HCT116 (cell line): ENCODE data around the gene FTSJ3. TPM values are rescaled to one million over a fixed set of nuclear protein-coding genes. Genes with fewer than 3 reads are reported as not detected.

Source experiments
- ATAC-seq: fragments of 200-7000 bp; cut with Tn5 transposase; 2 replicates; pipeline ENCODE4 v1.9.1; 2020; ENCODE audit warnings: mild to moderate bottlenecking, moderate library complexity
- BruUV-seq: library from RNA; stranded (reverse); fragments of 400-500 nt; replicated peaks from 2 replicates; lab custom pipeline; 2021; lab: Mats Ljungman, UMichigan
- CTCF ChIA-PET: fragments of 300-600 bp; sonication (Branson Sonifier 250); formaldehyde crosslinking; loops from one replicate; lab custom pipeline; 2021; ENCODE audit warnings: antibody characterized with exemption; lab: Charles Lee
- POLR2A ChIA-PET: fragments of 300-600, 350-600 bp; sonication (Branson Sonifier 250); formaldehyde crosslinking; loops from one replicate; lab custom pipeline; 2021; ENCODE audit warnings: antibody characterized with exemption; lab: Charles Lee
- RAD21 ChIA-PET, 2 experiments: fragments of 300-600 bp; sonication (Branson Sonifier 250); formaldehyde crosslinking; loops; one replicate each; lab custom pipeline; 2023; ENCODE audit warnings: low total read pairs in 2 of 2; ENCODE audit not compliant: uncharacterized antibody in 2 of 2, unreplicated experiment in 2 of 2, low non-redundant PET in 1 of 2; lab: Charles Lee
- DNase-seq: peaks from one replicate; pipeline ENCODE4 v3.0.0-alpha.2; 2010; ENCODE audit warnings: low read depth, low spot score
- H2AFZ ChIP-seq: fragments of 200-600 bp; shearing (Covaris generic), sonication (generic); 2 replicates; pipeline ENCODE4 v1.6.1; 2017; ENCODE audit warnings: low read depth, mixed run types, mixed read lengths, antibody characterized with exemption, low read length; ENCODE audit not compliant: poor library complexity, severe bottlenecking
- H3K27ac ChIP-seq: 2 replicates; pipeline ENCODE4 v1.5.1; 2012; ENCODE audit warnings: low read depth, low read length
- H3K27me3 ChIP-seq: fragments of 200-600 bp; sonication (generic); 2 replicates; pipeline ENCODE4 v1.6.1; 2016; ENCODE audit warnings: mixed run types, low read length, mixed read lengths; ENCODE audit not compliant: insufficient read depth
- H3K36me3 ChIP-seq, 2 experiments: fragments of 200-500 bp in 1 of 2; fragments of 200-600 bp in 1 of 2; sonication (Bioruptor generic) in 1 of 2; sonication (generic) in 1 of 2; 2 replicates each; pipeline versions ENCODE4 v1.5.1 to v1.6.1; 2014 to 2016; ENCODE audit warnings: low read length in 2 of 2, inconsistent platforms in 1 of 2, mixed read lengths in 1 of 2, mixed run types in 1 of 2; ENCODE audit not compliant: insufficient read depth in 2 of 2, control insufficient read depth in 1 of 2
- H3K4me1 ChIP-seq, 2 experiments: fragments of 200-600 bp in 1 of 2; sonication (generic) in 1 of 2; 2 replicates each; pipeline versions ENCODE4 v1.5.1 to v1.6.1; 2012 to 2017; ENCODE audit warnings: low read length in 2 of 2, inconsistent platforms in 1 of 2, mild to moderate bottlenecking in 1 of 2, mixed read lengths in 1 of 2, mixed run types in 1 of 2, moderate library complexity in 1 of 2; ENCODE audit not compliant: insufficient read depth in 2 of 2, control insufficient read depth in 1 of 2
- H3K4me2 ChIP-seq: fragments of 200-600 bp; sonication (generic); 2 replicates; pipeline ENCODE4 v1.6.1; 2017; ENCODE audit warnings: mixed run types, low read length, mixed read lengths
- H3K4me3 ChIP-seq, 2 experiments: fragments of 200-600 bp in 1 of 2; sonication (generic) in 1 of 2; replicated peaks in 1 of 2; 2 replicates each; pipeline ENCODE4 v1.5.1; 2011 to 2016; ENCODE audit warnings: low read length in 2 of 2, control low read depth in 1 of 2, low read depth in 1 of 2, mild to moderate bottlenecking in 1 of 2, mixed read lengths in 1 of 2, mixed run types in 1 of 2
- H3K79me2 ChIP-seq: fragments of 200-600 bp; sonication (generic); 2 replicates; pipeline ENCODE4 v1.6.1; 2017; ENCODE audit warnings: mild to moderate bottlenecking, mixed run types, low read length, moderate library complexity, mixed read lengths; ENCODE audit not compliant: insufficient read depth
- H3K9ac ChIP-seq: fragments of 200-600 bp; sonication (generic); 2 replicates; pipeline ENCODE4 v1.6.1; 2016; ENCODE audit warnings: low read length, mixed read lengths
- H3K9me2 ChIP-seq: fragments of 200-600 bp; sonication (generic), shearing (Covaris generic); 2 replicates; pipeline ENCODE4 v1.6.1; 2017; ENCODE audit warnings: mixed run types, mild to moderate bottlenecking, moderate library complexity; ENCODE audit not compliant: insufficient read depth
- H3K9me3 ChIP-seq, 2 experiments: fragments of 200-500 bp in 1 of 2; fragments of 200-600 bp in 1 of 2; sonication (Bioruptor generic) in 1 of 2; sonication (generic) in 1 of 2; 2 replicates each; pipeline ENCODE4 v1.6.1; 2014 to 2017; ENCODE audit warnings: low read length in 2 of 2, mixed read lengths in 2 of 2, inconsistent platforms in 1 of 2, low read depth in 1 of 2, mild to moderate bottlenecking in 1 of 2, mixed run types in 1 of 2, moderate library complexity in 1 of 2; ENCODE audit not compliant: control insufficient read depth in 1 of 2, insufficient read depth in 1 of 2
- H4K20me1 ChIP-seq: fragments of 200-600 bp; sonication (generic), shearing (Covaris generic); 2 replicates; pipeline ENCODE4 v1.6.1; 2017; ENCODE audit warnings: mixed run types, mild to moderate bottlenecking, moderate library complexity; ENCODE audit not compliant: insufficient read depth
- CBX3 ChIP-seq: IDR thresholded peaks from 2 replicates; pipeline ENCODE4 v1.6.1; 2012; ENCODE audit warnings: low read depth
- ELF1 ChIP-seq: IDR thresholded peaks from 2 replicates; pipeline ENCODE4 v1.6.1; 2012; ENCODE audit warnings: low read depth, borderline replicate concordance
- EZH2 ChIP-seq: fragments of 200-600 bp; sonication (generic); IDR thresholded peaks from 2 replicates; pipeline ENCODE4 v1.6.1; 2017; ENCODE audit warnings: antibody characterized with exemption, mixed run types
- EZH2phosphoT487 ChIP-seq: fragments of 200-600 bp; IDR thresholded peaks from 2 replicates; pipeline ENCODE4 v1.6.1; 2018; ENCODE audit warnings: antibody characterized with exemption, borderline replicate concordance
- FOSL1 ChIP-seq: IDR thresholded peaks from 2 replicates; pipeline ENCODE4 v1.6.1; 2012; ENCODE audit warnings: low read depth
- POLR2A ChIP-seq: IDR thresholded peaks from 2 replicates; pipeline ENCODE4 v1.7.0; 2011; ENCODE audit warnings: borderline replicate concordance; ENCODE audit not compliant: insufficient read depth, insufficient read length; ENCODE audit errors: extremely low read depth
- SP1 ChIP-seq: IDR thresholded peaks from 2 replicates; pipeline ENCODE4 v1.6.1; 2012; ENCODE audit warnings: low read depth
- SRF ChIP-seq: IDR thresholded peaks from 2 replicates; pipeline ENCODE4 v1.6.1; 2012; ENCODE audit warnings: low read depth
- YY1 ChIP-seq: IDR thresholded peaks from 2 replicates; pipeline ENCODE4 v1.6.1; 2011; ENCODE audit warnings: low read length, low read depth, moderate library complexity, mild to moderate bottlenecking; ENCODE audit not compliant: insufficient replicate concordance; ENCODE audit errors: extremely low read depth
- ZFX ChIP-seq: fragments of 450-650 bp; IDR thresholded peaks from 2 replicates; pipeline ENCODE4 v1.6.1; 2017
- intact Hi-C: fragments of 100-400 bp; cut with micrococcal nuclease; formaldehyde crosslinking; loops from 2 replicates; pipeline ENCODE4 v1.10.0; 2022
- total RNA-seq: library from RNA; stranded (reverse); gene quantifications from one replicate; pipeline ENCODE4 v1.2.1, GENCODE V29; 2021; ENCODE audit not compliant: unreplicated experiment
- TF ChIP-seq, protein P1 (sequence below), 3 experiments: fragments of 200-600 bp in 1 of 3; sonication (generic) in 1 of 3; IDR thresholded peaks in 2 of 3; conservative IDR thresholded peaks in 1 of 3; 2 replicates each; pipeline ENCODE4 v1.5.1; 2012 to 2017; ENCODE audit warnings: low read depth in 2 of 3, low read length in 2 of 3, antibody characterized with exemption in 1 of 3, borderline replicate concordance in 1 of 3, control low read depth in 1 of 3, mild to moderate bottlenecking in 1 of 3, mixed read lengths in 1 of 3, mixed run types in 1 of 3, moderate library complexity in 1 of 3; ENCODE audit not compliant: insufficient read depth in 1 of 3
- TF ChIP-seq, protein P2 (sequence below): IDR thresholded peaks from 2 replicates; pipeline ENCODE4 v1.6.1; 2012; ENCODE audit warnings: low read depth

Gene FTSJ3
- total RNA-seq, 1 experiment from 2014 or later = 70.9 TPM

DNA sequence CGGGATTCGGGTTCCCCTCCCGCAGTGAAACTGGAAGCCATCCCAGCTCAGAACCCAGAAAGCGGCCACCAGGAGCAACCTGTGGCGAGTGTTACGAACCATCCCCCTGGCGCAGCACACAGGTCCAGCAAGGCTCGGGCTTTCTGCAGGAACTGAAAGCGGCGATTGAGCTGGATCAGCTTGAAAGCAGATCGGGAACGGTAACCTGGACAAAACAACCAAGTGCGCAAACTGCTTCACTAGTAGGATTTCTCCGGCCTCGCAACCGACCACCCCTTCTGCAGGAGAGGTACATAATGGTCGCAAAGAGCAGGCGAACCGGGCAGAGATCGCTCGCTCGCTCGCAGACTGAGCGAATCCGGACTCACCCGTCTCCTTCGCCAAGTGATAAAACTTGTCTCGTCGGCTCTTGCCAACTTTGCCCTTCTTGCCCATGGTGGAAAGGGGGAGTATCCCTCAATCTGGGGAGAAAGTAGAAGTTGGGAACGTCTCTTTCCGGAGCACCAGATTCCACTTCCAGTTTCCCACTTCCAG lies 928 bp downstream of the FTSJ3 start:
- no peaks in the 10 kb centered on the region for H3K9me2 ChIP-seq
- ChIA-PET CTCF (interaction anchor here (1.0 to 1.7 kb wide), 2 partner anchors 8 to 40 kb away, joined by 3 to 6 read pairs; no protein-coding TSS in a partner anchor), POLR2A (interaction anchor here (1.2 to 4.3 kb wide), 2 partner anchors 17 to 53 kb away, joined by 5 to 16 read pairs; partner anchors contain the start of genes CCDC47 and DDX42), RAD21 (no interaction called here)
- H3K4me1 ChIP-seq = peaks cover 8 to 16% of the 10 kb centered on the region in 2 experiments
- TSS peak; percentile 81 for BruUV-seq
- TF ChIP-seq, protein P1, sequence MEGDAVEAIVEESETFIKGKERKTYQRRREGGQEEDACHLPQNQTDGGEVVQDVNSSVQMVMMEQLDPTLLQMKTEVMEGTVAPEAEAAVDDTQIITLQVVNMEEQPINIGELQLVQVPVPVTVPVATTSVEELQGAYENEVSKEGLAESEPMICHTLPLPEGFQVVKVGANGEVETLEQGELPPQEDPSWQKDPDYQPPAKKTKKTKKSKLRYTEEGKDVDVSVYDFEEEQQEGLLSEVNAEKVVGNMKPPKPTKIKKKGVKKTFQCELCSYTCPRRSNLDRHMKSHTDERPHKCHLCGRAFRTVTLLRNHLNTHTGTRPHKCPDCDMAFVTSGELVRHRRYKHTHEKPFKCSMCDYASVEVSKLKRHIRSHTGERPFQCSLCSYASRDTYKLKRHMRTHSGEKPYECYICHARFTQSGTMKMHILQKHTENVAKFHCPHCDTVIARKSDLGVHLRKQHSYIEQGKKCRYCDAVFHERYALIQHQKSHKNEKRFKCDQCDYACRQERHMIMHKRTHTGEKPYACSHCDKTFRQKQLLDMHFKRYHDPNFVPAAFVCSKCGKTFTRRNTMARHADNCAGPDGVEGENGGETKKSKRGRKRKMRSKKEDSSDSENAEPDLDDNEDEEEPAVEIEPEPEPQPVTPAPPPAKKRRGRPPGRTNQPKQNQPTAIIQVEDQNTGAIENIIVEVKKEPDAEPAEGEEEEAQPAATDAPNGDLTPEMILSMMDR (IDR thresholded peaks at IDR 0.05 in 2 of 3, conservative IDR thresholded peaks at IDR 0.05 in 1 of 3; ENCODE audit: borderline replicate concordance in 1 of 3, insufficient read depth in 1 of 3, low read depth in 2 of 3, low read length in 2 of 3) = peak in 1 of 3 experiments; percentile 8; a peak in 2 of 6 replicates
- TF ChIP-seq YY1 = no peak
- peaks cover 4% of the 10 kb centered on the region; the same call in 1 of the 2 replicates for H4K20me1 ChIP-seq
- no peak for DNase-seq
- intact Hi-C loops = loop anchor here (1.0 to 5.0 kb wide), 3 partner anchors 13 to 129 kb away; partner anchors contain the start of gene CCDC47
- H3K79me2 ChIP-seq = peaks cover 93% of the 10 kb centered on the region
- ATAC-seq = peak; percentile 6
- H2AFZ ChIP-seq = no peak overlapping the region
- H3K9me3 ChIP-seq = no peaks in the 10 kb centered on the region
- H3K4me3 ChIP-seq = peak overlapping the region; percentile 81 to 85
- H3K27me3 ChIP-seq = no peaks in the 10 kb centered on the region
- H3K36me3 ChIP-seq = peaks cover 62 to 71% of the 10 kb centered on the region in 2 experiments
- peak overlapping the region; percentile 88 for H3K9ac ChIP-seq
- peak overlapping the region; percentile 81 for H3K27ac ChIP-seq
- peak overlapping the region; percentile 84 for H3K4me2 ChIP-seq

DNA sequence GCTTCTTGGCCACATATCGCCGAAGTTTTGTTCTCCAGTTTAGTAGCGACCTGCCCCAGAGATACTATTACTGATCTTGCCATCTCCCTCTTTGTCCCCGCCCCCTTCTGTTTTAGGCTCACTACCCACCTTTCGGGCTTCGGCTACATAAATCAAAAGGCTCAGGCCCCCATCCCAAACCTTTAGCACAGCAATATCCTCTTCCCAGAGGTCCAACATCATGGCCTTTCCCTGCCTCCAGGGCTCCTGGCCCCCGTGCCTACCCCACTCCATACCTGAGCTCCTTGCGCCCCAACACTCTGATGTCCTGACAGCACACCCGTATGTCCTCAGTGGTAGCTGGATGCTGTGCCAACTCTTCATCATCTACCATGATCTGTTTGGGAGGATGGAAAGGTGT lies 3.1 kb downstream of the FTSJ3 start:
- H3K4me2 ChIP-seq = no peak overlapping the region
- no peaks in the 10 kb centered on the region for H3K27me3 ChIP-seq
- ATAC-seq (no peak), DNase-seq (no peak)
- H3K9me3 ChIP-seq = no peaks in the 10 kb centered on the region
- RAD21 ChIA-PET = no interaction called here
- H3K27ac ChIP-seq = no peak overlapping the region
- H3K79me2 ChIP-seq = peaks cover 88% of the 10 kb centered on the region
- CTCF ChIA-PET = interaction anchor here (1.2 kb wide), 1 partner anchor 10 kb away, joined by 4 read pairs; no protein-coding TSS in a partner anchor
- intact Hi-C loops = no loop called here
- peaks cover 62 to 70% of the 10 kb centered on the region in 2 experiments for H3K36me3 ChIP-seq
- TF ChIP-seq EZH2 = no peak
- no peak for TF ChIP-seq POLR2A
- no peak for TF ChIP-seq ELF1
- no peak for TF ChIP-seq ZFX
- TF ChIP-seq FOSL1 = no peak
- TF ChIP-seq EZH2phosphoT487 = no peak
- TF ChIP-seq CBX3 = no peak
- TF ChIP-seq, protein P2, sequence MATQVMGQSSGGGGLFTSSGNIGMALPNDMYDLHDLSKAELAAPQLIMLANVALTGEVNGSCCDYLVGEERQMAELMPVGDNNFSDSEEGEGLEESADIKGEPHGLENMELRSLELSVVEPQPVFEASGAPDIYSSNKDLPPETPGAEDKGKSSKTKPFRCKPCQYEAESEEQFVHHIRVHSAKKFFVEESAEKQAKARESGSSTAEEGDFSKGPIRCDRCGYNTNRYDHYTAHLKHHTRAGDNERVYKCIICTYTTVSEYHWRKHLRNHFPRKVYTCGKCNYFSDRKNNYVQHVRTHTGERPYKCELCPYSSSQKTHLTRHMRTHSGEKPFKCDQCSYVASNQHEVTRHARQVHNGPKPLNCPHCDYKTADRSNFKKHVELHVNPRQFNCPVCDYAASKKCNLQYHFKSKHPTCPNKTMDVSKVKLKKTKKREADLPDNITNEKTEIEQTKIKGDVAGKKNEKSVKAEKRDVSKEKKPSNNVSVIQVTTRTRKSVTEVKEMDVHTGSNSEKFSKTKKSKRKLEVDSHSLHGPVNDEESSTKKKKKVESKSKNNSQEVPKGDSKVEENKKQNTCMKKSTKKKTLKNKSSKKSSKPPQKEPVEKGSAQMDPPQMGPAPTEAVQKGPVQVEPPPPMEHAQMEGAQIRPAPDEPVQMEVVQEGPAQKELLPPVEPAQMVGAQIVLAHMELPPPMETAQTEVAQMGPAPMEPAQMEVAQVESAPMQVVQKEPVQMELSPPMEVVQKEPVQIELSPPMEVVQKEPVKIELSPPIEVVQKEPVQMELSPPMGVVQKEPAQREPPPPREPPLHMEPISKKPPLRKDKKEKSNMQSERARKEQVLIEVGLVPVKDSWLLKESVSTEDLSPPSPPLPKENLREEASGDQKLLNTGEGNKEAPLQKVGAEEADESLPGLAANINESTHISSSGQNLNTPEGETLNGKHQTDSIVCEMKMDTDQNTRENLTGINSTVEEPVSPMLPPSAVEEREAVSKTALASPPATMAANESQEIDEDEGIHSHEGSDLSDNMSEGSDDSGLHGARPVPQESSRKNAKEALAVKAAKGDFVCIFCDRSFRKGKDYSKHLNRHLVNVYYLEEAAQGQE = no peak
- TF ChIP-seq SRF = no peak
- no peak for TF ChIP-seq SP1
- peaks cover 8 to 16% of the 10 kb centered on the region in 2 experiments for H3K4me1 ChIP-seq
- H3K9me2 ChIP-seq = no peaks in the 10 kb centered on the region
- BruUV-seq = no TSS peak
- POLR2A ChIA-PET = no interaction called here
- no peak overlapping the region for H2AFZ ChIP-seq
- H3K9ac ChIP-seq = no peak overlapping the region
- H3K4me3 ChIP-seq = no peak overlapping the region
- H4K20me1 ChIP-seq = peaks cover 4% of the 10 kb centered on the region; the same call in 1 of the 2 replicates
